Hepatocyte (in vitro differentiated cells): Measurements from ENCODE around the gene NR2E3.

Source experiments
- EZH2 ChIP-seq: fragments of 200-600 bp; sonication (generic); IDR thresholded peaks from 2 replicates; pipeline ENCODE4 v1.6.1; 2016; ENCODE audit warnings: antibody characterized with exemption, mild to moderate bottlenecking, borderline replicate concordance
- TF ChIP-seq, protein P1 (sequence below): fragments of 200-600 bp; sonication (generic); IDR thresholded peaks from 2 replicates; pipeline ENCODE4 v1.5.1; 2016; ENCODE audit warnings: antibody characterized with exemption, mild to moderate bottlenecking; ENCODE audit not compliant: poor library complexity

DNA sequence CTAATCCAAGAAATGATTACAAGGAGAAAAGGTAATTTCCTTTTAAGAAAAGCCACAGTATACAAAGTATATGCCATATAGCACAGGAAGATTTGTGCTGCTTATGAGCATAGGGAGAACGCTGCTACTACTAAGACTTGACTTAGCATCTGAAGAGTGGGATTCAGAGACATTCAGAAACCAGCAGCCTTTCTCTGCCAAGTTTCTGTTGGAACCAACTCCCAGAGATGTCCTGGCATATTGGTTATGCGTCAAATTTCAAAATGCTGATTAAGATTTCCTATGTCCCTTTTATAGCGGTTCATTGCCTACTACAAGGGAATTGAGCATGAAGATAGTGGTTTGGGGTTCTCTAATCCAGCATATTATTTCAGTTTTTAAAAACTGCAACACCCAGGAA, 4.9 kb downstream of the NR2E3 start:
- TF ChIP-seq EZH2 = no peak
- TF ChIP-seq, protein P1, sequence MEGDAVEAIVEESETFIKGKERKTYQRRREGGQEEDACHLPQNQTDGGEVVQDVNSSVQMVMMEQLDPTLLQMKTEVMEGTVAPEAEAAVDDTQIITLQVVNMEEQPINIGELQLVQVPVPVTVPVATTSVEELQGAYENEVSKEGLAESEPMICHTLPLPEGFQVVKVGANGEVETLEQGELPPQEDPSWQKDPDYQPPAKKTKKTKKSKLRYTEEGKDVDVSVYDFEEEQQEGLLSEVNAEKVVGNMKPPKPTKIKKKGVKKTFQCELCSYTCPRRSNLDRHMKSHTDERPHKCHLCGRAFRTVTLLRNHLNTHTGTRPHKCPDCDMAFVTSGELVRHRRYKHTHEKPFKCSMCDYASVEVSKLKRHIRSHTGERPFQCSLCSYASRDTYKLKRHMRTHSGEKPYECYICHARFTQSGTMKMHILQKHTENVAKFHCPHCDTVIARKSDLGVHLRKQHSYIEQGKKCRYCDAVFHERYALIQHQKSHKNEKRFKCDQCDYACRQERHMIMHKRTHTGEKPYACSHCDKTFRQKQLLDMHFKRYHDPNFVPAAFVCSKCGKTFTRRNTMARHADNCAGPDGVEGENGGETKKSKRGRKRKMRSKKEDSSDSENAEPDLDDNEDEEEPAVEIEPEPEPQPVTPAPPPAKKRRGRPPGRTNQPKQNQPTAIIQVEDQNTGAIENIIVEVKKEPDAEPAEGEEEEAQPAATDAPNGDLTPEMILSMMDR = no peak
